Activated CD8-positive, alpha-beta memory T cell treated with anti-CD3 and anti-CD28 coated beads, Interleukin-2, amount 50 U/mL, for 24 hours (primary cell): ENCODE results near the gene RTTN.
A peak's percentile ranks its signal among the peaks of the same experiment; 100 is the strongest.
"Not testable (repeated sequence)": the region's sequence is repeated elsewhere in the genome, so short reads cannot be mapped to it uniquely, and the experiment has no call there.

Experiments
- DNase-seq: peaks from one replicate; pipeline ENCODE4 v3.0.0-alpha.2; 2020; ENCODE audit errors: extremely low read depth

RTTN gene, protein sequence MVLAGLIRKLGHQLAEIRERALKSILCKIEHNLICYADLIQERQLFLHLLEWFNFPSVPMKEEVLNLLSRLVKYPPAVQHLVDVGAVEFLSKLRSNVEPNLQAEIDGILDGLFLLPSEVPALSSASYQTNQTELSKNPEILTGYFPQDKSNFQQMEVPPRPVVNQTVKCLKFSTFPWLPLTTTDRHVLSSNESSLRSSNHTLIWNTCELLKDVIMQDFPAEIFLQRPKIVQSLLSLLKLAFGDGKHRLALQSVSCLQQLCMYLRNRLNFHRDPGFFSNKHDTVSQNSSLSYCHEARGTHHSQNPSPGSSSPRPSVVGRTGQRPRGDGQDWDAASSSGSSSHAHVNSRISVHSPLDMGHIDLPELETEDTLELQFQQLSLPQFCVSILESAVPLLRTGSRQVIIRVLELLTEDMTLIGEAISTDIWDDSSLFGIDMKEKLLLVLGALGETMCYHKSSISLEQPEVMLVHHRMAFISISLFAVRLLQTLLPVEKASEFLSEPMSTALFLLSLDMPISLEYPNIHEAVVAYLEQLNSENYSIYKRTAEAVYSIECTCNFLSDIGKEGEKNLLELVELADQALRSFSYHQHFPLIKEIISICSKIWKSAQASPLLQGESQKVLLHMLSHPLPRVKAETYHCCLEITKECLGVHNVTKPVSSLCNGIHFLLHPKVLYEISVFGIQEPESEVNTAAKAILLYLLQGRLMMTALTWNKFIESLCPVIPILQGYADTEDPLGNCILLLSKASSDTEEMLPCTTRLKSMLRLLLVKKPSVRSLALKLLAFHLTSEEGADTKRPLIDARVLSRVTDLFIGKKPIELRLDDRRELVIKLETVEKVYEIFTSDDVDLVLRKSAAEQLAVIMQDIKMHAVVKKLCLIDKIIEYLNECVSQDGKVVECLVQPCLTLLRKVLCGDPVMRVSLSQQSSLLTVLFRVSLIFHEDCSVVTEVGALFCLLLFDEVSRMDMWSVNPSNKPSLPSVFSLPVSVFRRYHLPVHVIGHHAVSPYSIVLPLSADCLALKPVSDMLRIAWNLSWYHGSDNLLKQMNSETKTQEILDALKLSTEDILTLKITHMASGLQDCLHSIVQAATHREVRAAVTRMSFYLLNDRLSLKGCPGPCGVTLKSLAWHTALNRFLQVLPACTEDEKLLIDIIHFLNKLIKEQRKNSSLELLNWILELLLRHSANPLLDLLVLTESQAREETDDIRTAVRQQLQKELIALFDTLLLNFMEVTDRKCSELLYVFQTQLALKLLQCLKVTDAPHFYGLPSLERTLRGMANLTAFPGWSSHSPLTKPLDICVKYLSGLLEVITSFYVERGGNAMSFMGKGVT (N-terminal part only)

DNA sequence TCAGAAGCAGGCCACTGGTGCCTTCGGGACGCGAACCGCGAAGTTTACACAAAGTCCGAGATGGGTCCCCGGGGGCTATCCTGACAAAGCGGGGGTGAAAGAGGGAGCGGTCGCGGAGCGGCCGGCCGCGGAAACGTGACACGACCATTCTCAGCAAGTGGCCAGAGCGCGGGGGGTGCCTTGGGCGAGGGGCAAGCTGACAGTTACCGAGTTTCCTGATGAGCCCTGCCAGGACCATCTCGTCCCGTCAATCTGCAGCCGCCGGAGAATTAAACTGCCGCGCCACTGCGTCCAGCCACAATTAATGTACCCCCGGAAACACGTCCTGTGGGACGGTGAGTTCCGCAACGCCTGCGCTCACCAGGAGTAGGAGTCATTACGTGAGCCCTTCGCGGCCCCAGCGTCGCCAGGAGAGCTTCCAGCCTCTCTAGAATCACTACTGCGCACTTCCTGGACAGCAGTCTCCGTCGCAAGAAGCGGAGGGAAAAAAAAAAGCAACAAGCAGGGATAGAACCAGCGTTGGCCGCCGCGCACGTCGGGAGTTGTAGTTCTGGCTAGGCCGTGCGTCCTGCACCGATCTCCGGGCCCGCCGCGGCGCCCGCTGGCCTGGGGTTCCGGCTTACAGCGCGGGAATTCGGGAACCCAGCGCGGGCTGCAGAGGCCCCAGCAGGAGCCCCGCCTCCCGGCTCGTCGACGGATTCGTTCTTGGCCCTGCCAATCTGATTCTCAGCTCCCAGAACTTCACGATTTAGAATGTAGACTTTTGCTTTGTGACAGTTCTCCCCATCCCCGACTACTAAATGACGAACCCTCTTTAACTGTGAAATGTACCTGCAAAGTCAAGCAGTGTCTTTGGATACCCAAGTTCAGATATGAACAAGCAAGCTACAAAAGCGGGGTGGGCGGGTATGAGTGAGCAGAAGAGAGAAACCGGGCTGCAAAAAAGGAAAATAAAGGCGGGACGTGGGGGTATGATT, at the start of gene RTTN:
Gene RTTN (minus strand): TSS at position 267 of the 977 bp plus-strand sequence. CDS start 29 bp downstream, at position 238.
- peak; percentile 77 for DNase-seq

- no peak for DNase-seq
These were observed 45.3 kb upstream of the RTTN start for GRCh38 chr18:70250781-70251180.

DNA sequence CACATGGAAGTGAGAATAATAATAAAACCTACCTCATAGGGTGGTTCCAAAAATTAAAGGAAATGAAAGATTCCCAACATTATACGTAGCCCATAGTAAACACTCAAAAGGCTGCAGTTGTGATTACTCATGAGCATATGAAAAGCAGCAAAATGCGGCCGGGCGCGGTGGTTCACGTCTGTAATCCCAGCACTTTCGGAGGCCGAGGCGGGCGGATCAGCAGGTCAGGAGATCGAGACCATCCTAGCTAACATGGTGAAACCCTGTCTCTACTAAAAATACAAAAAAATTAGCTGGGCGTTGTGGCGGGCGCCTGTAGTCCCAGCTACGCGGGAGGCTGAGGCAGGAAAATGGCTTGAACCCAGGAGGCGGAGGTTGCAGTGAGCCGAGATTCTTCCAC, 44.4 kb upstream of the RTTN start:
- not testable (repeated sequence) for DNase-seq

DNA sequence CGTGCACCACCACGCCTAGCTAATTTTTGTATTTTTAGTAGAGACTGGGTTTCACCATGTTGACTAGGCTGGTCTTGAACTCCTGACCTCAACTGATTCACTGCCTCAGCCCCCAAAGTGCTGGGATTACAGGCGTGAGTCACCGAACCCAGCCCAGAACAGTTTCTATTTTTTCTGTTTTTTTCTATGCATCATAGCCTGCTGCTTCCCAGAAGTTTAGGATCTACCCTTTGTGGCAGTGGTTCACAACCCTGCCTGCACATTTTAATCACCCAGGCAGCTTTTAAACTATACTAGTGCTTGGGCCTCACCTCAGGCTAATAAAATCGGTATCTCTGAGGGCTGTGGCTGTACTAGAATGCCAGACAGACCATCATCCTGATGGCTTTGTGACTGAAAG, 43.6 kb upstream of the RTTN start:
- no peak for DNase-seq

- no peak for DNase-seq
These were observed 40.6 kb upstream of the RTTN start for GRCh38 chr18:70246061-70246466.

DNA sequence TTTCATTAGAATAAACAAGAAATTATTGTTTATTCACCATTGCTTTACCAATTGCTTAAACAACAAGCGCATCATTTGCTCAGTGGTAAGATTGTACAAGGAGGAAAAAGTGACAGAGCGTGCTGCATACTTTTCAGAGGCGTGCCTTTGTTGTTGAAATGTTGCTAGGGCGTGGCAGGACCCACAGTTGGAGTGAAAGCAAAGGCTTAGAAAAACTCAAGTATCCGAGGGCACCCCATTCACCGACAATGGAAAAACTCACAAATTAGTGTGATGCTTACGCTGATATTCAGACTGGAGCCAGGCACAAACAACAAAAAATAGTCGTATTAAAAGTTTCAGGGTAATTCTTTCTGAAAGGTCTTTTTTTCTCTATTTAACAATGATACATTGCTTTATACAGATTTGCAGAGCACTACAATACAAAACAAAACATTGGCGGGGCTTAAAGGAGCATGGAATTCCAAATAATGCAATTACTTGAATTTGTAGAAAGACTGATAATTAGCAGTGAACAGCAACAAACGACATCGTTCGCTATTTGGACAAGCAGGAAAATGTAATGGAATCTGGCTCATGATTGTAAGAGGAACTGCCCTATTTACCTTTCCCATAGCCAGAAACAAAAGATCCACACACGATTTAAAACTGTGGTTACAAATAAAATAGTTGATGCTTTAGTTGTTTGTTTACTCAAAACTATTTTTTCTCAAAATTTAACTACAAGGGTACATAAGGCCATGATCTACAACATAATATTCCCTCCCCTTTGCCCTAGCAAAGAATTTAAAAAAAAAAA, 37.8 kb upstream of the RTTN start:
- no peak for DNase-seq

DNA sequence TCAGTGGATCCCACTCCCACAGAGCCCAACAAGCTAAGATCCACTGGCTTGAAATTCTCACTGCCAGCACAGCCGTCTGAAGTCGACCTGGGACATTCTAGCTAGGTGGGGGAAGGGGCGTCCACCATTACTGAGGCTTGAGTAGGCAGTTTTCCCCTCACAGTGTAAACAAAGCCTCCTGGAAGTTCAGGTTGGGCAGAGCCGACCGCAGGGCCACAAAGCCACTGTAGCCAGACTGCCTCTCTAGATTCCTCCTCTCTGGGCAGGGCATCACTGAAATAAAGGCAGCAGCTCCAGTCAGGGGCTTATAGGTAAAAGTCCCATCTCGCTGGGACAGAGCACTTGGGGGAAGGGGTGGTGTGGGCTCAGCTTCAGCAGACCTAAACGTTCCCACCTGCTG, 31.4 kb upstream of the RTTN start:
- not testable (repeated sequence) for DNase-seq

DNA sequence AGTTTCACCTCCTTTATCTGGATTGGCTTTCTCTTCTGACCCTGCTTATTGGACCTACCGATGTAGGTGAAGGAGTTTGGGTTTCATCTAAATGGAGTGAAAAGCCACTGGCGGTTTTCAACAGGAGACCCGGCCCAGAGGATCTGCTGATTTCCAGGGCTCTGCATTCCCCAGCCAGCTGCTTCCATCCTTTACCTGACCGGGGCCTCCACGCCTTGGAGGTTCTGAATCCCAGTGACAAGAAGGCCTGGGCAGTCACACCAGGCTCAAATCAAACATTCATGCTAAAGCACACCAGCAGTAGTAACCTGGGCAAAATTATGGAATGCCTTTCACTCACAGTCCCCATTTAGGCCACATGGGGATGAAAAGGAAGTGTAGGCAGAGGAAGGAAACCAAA, 30.0 kb upstream of the RTTN start:
- DNase-seq: no peak

DNA sequence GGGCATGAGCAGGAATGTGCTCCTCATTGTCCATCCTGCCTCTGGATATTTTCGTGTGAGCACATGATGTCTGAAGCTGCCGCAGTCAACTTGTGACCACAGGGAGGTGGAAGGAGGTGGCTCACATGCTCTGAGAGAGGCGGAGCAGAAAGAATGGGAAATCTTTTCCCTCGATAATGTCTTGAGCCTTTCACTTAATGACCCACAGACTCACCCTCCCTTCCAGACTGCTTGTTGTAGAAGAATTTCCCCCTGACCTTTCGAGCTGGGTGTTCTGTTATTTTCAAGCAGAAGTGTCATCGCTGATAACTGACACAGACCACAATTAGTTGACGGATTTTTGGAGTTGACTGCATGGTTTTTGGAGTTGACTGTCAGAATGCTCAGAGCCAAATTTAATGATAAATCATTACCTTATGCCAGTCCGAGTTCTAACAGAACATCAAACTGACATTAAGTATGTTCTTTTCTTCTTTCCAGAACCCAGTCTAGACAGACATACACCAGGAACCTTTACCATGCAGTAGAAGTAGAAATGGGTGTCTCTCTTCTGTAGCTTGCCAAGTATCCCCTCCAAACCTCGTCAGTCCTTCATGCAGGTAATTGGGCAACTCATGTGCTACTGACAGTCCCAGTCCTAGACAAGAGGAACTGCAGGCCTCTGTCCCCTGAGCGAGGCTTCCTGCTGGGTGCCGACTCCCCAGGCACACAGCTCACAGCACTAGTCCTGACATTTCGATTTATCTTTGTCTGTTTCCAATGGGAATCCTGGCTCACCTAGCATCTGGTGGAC, 29.4 kb upstream of the RTTN start:
- DNase-seq: no peak

DNA sequence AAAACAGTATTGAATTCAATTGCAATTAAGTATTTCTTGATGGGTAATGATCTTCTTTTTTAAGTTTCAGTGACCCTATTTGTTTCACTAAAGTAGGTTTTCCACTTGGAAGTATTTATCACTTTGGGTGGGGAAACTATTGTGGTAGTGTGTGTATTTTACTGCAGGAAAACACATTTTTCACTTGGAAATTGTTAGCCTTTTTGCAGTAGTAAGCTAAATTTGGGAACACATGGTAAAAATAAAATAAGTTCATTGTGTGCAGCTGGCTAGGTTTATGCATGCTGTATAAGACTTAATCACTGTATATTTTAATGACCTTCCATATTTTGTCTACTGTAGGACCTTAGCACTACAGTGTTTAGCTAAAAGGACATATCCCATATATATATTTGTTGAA, 28.5 kb upstream of the RTTN start:
- no peak for DNase-seq

DNA sequence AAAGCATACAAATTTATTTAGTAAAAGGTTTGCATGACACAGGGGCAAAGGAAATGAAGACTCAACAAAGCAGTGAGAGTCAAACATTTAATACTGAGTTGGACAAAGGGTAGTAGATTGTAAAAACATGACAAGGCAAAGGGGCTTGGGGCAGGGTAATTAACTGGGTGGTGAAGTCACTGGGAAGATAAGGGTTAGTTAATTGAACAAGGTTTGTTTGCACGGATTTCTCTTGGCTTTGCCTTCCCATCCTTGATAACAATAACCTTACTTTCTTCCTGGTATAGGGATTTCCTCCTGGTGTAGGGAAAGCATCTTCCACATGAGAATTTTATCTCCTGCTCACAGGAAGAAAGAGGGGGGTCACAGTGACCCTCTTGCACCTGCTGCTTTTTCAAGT, 26.8 kb upstream of the RTTN start:
- no peak for DNase-seq

GRCh38 chr18:70229639-70230038, 24.2 kb upstream of the RTTN start:
- DNase-seq: no peak

- DNase-seq: no peak
These were observed 23.0 kb upstream of the RTTN start for GRCh38 chr18:70228536-70228935.

DNA sequence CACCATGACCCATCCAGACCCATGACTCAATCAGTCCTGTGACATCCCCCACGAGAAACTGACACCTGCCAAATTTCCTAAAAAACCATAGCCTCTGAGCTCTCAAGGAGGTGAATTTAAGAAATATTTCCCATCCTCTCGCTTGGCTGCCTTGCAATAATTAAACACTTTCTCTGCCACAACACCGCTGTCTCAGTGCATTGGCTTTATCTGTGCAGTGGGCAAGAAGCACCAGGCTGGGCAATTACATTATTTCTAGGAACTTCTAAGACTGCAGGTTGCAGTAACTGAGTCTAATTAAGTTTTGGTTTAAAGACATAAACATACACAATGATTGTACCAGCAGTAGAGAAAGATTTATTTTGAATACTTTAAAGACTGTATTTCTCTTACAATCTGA, 22.0 kb upstream of the RTTN start:
- no peak for DNase-seq

- no peak for DNase-seq
These were observed 16.4 kb upstream of the RTTN start for GRCh38 chr18:70221915-70222278.

GRCh38 chr18:70221156-70221914, 15.8 kb upstream of the RTTN start:
- no peak for DNase-seq

DNA sequence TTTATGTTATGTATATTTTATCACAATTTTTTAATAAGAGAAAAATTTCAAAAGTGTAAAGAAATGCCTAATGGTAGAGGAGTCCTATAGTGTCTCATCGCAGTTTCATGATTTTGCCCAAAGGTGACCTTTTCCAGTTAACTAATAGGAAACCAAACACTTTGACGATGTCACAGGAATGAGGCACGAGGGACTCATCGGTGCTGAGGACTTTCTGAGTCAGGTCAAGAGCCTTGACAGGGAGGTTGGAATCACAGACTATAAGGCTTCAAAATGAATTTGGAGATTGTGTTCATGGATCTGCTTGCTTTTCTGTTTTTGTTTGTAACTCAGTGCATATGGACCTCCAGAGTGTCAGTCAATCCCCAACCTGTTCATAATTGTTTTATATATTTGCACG, 15.1 kb upstream of the RTTN start:
- no peak for DNase-seq

DNA sequence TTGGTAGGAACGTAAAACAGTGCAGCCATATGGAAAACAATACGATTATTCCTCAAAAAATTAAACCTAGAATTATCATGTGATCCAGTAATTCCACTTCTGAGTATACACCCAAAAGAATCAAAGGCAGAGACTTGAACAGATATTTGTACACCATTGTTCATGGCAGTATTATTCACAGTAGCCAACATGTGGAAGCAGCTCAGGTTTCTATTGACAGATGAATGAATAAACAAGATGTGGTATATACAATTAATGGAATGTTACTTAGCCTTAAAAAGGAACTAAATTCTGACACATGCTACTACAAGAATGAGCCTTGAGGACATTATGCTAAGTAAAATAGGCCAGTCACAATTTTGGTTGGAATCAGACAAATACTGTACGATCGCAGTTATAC, 14.2 kb upstream of the RTTN start:
- no peak for DNase-seq
